ENCODE measurements around the gene HRH1. TPM values are rescaled to one million over a fixed set of nuclear protein-coding genes. Genes with fewer than 3 reads are reported as not detected.

HRH1 gene
- total and polyA plus RNA-seq, 10 of the 15 experiments (the other 5 are each of a cell fraction or from before 2014, with no cell fraction given): not detected

DNA sequence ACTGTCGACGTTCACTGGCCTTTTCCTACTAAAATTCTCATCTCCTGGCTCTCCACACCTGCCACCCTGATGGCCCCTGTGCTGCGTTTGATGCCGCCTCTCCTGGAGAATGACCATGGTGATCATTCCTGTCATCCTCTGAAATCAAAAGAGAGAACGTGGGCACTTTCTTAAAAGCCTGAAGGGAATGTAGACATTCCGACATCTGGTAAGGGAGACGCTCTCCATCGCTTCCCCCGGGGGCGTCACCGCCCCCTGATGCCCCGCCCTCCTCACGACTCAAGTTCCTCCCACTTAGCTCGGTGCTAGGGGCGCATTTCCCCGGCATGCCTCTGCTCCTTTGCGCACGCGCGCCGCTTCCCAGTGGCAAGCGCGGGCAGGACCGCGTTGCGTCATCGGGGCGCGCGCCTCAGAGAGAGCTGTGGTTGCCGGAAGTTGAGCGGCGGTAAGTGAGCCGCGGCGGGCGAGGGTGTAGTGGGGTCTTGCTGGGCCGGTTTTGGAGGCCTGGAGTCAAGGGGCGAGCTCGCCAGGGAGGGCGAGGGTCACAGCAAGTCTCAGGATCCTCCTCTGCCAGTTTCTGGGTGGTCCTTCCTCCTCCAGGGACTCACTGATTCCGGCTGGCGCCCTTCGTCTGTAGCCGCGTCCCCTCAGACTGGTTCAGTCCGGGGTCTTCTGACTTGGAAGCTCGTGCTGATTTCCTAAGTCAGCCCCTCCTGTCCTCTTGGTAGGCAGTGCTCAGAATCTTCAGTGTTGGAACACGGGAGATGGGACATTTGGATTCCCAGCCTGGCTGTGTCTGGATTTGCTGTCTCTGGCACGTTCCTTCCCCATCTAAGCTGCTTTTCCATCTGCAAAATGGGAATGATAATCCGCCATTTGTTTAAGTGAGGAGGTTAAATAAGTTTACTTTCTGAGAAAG, 118.0 kb downstream of the HRH1 start, which contains the start of gene ATG7 (continued):
- TF ChIP-seq NFXL1 (IDR thresholded peaks at IDR 0.05; ENCODE audit: borderline replicate concordance) (no peak), MYC (IDR thresholded peaks at IDR 0.05; ENCODE audit: insufficient read depth, insufficient read length, insufficient replicate concordance, low read length, severe bottlenecking) (no peak), HCFC1 (IDR thresholded peaks at IDR 0.05; ENCODE audit: low read length) (peak; percentile 69), MEF2B (IDR thresholded peaks at IDR 0.05; ENCODE audit: partially characterized antibody, poor library complexity, severe bottlenecking) (peak; percentile 14), POU2F2 (IDR thresholded peaks at IDR 0.05; ENCODE audit: borderline replicate concordance, low read depth, low read length) (peak; percentile 20; the same call in 1 of the 3 replicates), STAT1 (conservative IDR thresholded peaks at IDR 0.05) (peak; percentile 72; the same call in 1 of the 2 replicates), KLF5 (IDR thresholded peaks at IDR 0.05; ENCODE audit: partially characterized antibody) (peak; percentile 97), BCL11A (IDR thresholded peaks at IDR 0.05; ENCODE audit: low read depth, low read length) (no peak), RAD21 (IDR thresholded peaks at IDR 0.05; ENCODE audit: insufficient read depth, low read depth, low read length) (no peak), CHD1 (IDR thresholded peaks at IDR 0.05; ENCODE audit: low read depth, low read length) (no peak), WRNIP1 (IDR thresholded peaks at IDR 0.05; ENCODE audit: borderline replicate concordance, low read depth, low read length) (0 out of 2 replicates have a peak, but pooled peaks have one; percentile 49), USF1 (IDR thresholded peaks at IDR 0.05; ENCODE audit: borderline replicate concordance, extremely low read length, insufficient read depth, low read depth, low read length) (no peak), CBX5 (IDR thresholded peaks at IDR 0.05; ENCODE audit: low read depth) (no peak), JUNB (IDR thresholded peaks at IDR 0.05) (no peak)
- TF ChIP-seq, protein P1, sequence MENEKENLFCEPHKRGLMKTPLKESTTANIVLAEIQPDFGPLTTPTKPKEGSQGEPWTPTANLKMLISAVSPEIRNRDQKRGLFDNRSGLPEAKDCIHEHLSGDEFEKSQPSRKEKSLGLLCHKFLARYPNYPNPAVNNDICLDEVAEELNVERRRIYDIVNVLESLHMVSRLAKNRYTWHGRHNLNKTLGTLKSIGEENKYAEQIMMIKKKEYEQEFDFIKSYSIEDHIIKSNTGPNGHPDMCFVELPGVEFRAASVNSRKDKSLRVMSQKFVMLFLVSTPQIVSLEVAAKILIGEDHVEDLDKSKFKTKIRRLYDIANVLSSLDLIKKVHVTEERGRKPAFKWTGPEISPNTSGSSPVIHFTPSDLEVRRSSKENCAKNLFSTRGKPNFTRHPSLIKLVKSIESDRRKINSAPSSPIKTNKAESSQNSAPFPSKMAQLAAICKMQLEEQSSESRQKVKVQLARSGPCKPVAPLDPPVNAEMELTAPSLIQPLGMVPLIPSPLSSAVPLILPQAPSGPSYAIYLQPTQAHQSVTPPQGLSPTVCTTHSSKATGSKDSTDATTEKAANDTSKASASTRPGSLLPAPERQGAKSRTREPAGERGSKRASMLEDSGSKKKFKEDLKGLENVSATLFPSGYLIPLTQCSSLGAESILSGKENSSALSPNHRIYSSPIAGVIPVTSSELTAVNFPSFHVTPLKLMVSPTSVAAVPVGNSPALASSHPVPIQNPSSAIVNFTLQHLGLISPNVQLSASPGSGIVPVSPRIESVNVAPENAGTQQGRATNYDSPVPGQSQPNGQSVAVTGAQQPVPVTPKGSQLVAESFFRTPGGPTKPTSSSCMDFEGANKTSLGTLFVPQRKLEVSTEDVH (IDR thresholded peaks at IDR 0.05; ENCODE audit: low read depth, partially characterized antibody): no peak
- TF ChIP-seq, protein P2, sequence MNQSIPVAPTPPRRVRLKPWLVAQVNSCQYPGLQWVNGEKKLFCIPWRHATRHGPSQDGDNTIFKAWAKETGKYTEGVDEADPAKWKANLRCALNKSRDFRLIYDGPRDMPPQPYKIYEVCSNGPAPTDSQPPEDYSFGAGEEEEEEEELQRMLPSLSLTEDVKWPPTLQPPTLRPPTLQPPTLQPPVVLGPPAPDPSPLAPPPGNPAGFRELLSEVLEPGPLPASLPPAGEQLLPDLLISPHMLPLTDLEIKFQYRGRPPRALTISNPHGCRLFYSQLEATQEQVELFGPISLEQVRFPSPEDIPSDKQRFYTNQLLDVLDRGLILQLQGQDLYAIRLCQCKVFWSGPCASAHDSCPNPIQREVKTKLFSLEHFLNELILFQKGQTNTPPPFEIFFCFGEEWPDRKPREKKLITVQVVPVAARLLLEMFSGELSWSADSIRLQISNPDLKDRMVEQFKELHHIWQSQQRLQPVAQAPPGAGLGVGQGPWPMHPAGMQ (IDR thresholded peaks at IDR 0.05; ENCODE audit: borderline replicate concordance): no peak
- TF ChIP-seq, protein P3, sequence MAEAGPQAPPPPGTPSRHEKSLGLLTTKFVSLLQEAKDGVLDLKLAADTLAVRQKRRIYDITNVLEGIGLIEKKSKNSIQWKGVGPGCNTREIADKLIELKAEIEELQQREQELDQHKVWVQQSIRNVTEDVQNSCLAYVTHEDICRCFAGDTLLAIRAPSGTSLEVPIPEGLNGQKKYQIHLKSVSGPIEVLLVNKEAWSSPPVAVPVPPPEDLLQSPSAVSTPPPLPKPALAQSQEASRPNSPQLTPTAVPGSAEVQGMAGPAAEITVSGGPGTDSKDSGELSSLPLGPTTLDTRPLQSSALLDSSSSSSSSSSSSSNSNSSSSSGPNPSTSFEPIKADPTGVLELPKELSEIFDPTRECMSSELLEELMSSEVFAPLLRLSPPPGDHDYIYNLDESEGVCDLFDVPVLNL (IDR thresholded peaks at IDR 0.05; ENCODE audit: low read depth, low read length): no peak
- TF ChIP-seq, protein P4, sequence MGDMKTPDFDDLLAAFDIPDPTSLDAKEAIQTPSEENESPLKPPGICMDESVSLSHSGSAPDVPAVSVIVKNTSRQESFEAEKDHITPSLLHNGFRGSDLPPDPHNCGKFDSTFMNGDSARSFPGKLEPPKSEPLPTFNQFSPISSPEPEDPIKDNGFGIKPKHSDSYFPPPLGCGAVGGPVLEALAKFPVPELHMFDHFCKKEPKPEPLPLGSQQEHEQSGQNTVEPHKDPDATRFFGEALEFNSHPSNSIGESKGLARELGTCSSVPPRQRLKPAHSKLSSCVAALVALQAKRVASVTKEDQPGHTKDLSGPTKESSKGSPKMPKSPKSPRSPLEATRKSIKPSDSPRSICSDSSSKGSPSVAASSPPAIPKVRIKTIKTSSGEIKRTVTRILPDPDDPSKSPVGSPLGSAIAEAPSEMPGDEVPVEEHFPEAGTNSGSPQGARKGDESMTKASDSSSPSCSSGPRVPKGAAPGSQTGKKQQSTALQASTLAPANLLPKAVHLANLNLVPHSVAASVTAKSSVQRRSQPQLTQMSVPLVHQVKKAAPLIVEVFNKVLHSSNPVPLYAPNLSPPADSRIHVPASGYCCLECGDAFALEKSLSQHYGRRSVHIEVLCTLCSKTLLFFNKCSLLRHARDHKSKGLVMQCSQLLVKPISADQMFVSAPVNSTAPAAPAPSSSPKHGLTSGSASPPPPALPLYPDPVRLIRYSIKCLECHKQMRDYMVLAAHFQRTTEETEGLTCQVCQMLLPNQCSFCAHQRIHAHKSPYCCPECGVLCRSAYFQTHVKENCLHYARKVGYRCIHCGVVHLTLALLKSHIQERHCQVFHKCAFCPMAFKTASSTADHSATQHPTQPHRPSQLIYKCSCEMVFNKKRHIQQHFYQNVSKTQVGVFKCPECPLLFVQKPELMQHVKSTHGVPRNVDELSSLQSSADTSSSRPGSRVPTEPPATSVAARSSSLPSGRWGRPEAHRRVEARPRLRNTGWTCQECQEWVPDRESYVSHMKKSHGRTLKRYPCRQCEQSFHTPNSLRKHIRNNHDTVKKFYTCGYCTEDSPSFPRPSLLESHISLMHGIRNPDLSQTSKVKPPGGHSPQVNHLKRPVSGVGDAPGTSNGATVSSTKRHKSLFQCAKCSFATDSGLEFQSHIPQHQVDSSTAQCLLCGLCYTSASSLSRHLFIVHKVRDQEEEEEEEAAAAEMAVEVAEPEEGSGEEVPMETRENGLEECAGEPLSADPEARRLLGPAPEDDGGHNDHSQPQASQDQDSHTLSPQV (IDR thresholded peaks at IDR 0.05): no peak
